Endothelial cell of umbilical vein (primary cell): Measurements from ENCODE around the gene AJUBA. TPM values are rescaled to one million over a fixed set of nuclear protein-coding genes. Genes with fewer than 3 reads are reported as not detected.

Source experiments
- BruUV-seq: library from RNA; stranded (reverse); fragments of 400-500 nt; replicated peaks from 2 replicates; lab custom pipeline; 2021; lab: Mats Ljungman, UMichigan
- CTCF ChIA-PET: fragments of 300-600, 350-600 bp; sonication (Branson Sonifier 250); formaldehyde crosslinking; loops from one replicate; lab custom pipeline; 2021; ENCODE audit warnings: antibody characterized with exemption, inconsistent platforms; lab: Charles Lee
- POLR2A ChIA-PET: fragments of 300-600, 350-600 bp; sonication (Branson Sonifier 250); formaldehyde crosslinking; loops from one replicate; lab custom pipeline; 2021; ENCODE audit warnings: antibody characterized with exemption, inconsistent platforms; lab: Charles Lee
- DNase-seq: peaks from one replicate; pipeline ENCODE4 v3.0.0-alpha.2; 2011; ENCODE audit warnings: low read depth, low spot score
- FAIRE-seq: peaks from 2 replicates; lab custom pipeline; 2011; peaks lifted over from hg19 to GRCh38; lab: Jason Lieb, UNC
- H2AFZ ChIP-seq: 2 replicates; pipeline ENCODE4 v1.6.0; 2012; ENCODE audit warnings: low read depth, low read length, control low read depth, inconsistent platforms
- H3K27ac ChIP-seq: 2 replicates; pipeline ENCODE4 v1.5.1; 2011; ENCODE audit warnings: low read depth, mild to moderate bottlenecking, control low read depth, low read length, moderate library complexity; ENCODE audit not compliant: insufficient read depth
- H3K27me3 ChIP-seq, 2 experiments: 2 replicates each; pipeline versions ENCODE4 v1.6.0 to v1.6.1; 2011; ENCODE audit warnings: low read length in 2 of 2, mixed read lengths in 1 of 2; ENCODE audit not compliant: control insufficient read depth in 2 of 2, insufficient read depth in 2 of 2
- H3K36me3 ChIP-seq, 2 experiments: 2 replicates in 1 of 2; 3 replicates in 1 of 2; pipeline ENCODE4 v1.5.1; 2011; ENCODE audit warnings: low read length in 2 of 2, mild to moderate bottlenecking in 1 of 2, moderate library complexity in 1 of 2; ENCODE audit not compliant: control insufficient read depth in 2 of 2, insufficient read depth in 2 of 2; ENCODE audit errors: extremely low read depth in 1 of 2
- H3K4me1 ChIP-seq: 3 replicates; pipeline ENCODE4 v1.5.1; 2011; ENCODE audit warnings: mild to moderate bottlenecking, low read length; ENCODE audit not compliant: control insufficient read depth, insufficient read depth; ENCODE audit errors: extremely low read depth
- H3K4me2 ChIP-seq: 2 replicates; pipeline ENCODE4 v1.6.1; 2011; ENCODE audit warnings: low read length, control low read depth, mixed read lengths; ENCODE audit not compliant: insufficient read depth
- H3K4me3 ChIP-seq, 3 experiments: fragments of 200-600 bp in 1 of 3; sonication (generic), shearing (Covaris generic) in 1 of 3; replicated peaks in 1 of 3; 2 replicates each; pipeline ENCODE4 v1.5.1; 2011 to 2016; ENCODE audit warnings: control low read depth in 3 of 3, low read length in 3 of 3, mild to moderate bottlenecking in 2 of 3, inconsistent platforms in 1 of 3, low read depth in 1 of 3, moderate library complexity in 1 of 3; ENCODE audit not compliant: insufficient read depth in 1 of 3
- H3K79me2 ChIP-seq: 2 replicates; pipeline ENCODE4 v1.6.0; 2012; ENCODE audit warnings: low read length, inconsistent platforms; ENCODE audit not compliant: control insufficient read depth, insufficient read depth
- H3K9ac ChIP-seq: replicated peaks from 2 replicates; pipeline ENCODE3; 2011; ENCODE audit warnings: low read length, control low read depth; ENCODE audit not compliant: insufficient read depth; ENCODE audit errors: extremely low read depth
- H3K9me1 ChIP-seq: replicated peaks from 3 replicates; pipeline ENCODE4 v1.6.0; 2011; ENCODE audit warnings: mild to moderate bottlenecking, low read length; ENCODE audit not compliant: control insufficient read depth, insufficient read depth; ENCODE audit errors: extremely low read depth
- H3K9me3 ChIP-seq: replicated peaks from 2 replicates; pipeline ENCODE4 v1.5.1; 2012; ENCODE audit warnings: low read length, inconsistent platforms; ENCODE audit not compliant: control insufficient read depth, insufficient read depth
- H4K20me1 ChIP-seq: replicated peaks from 2 replicates; pipeline ENCODE3; 2011; ENCODE audit warnings: mild to moderate bottlenecking, low read length; ENCODE audit not compliant: control insufficient read depth, insufficient read depth; ENCODE audit errors: extremely low read depth
- CTCF ChIP-seq, 2 donors: IDR thresholded peaks; 1 replicate in 1 of 2; 2 replicates in 1 of 2; pipeline ENCODE4 v1.5.1; 2011; ENCODE audit warnings: low read length in 2 of 2, mild to moderate bottlenecking in 2 of 2, moderate library complexity in 2 of 2, control low read depth in 1 of 2, inconsistent platforms in 1 of 2, low read depth in 1 of 2; ENCODE audit not compliant: insufficient read depth in 1 of 2; ENCODE audit errors: extremely low read depth in 1 of 2
- EZH2 ChIP-seq: IDR thresholded peaks from 2 replicates; pipeline ENCODE4 v1.6.1; 2012; ENCODE audit warnings: borderline replicate concordance, low read depth, mild to moderate bottlenecking, moderate library complexity, low read length, inconsistent platforms; ENCODE audit not compliant: severe bottlenecking
- JUN ChIP-seq: IDR thresholded peaks from 2 replicates; pipeline ENCODE4 v1.6.1; 2011; ENCODE audit warnings: borderline replicate concordance, low read depth; ENCODE audit not compliant: insufficient read length, insufficient read depth
- MYC ChIP-seq: IDR thresholded peaks from one replicate; pipeline ENCODE4 v1.6.1; 2011; ENCODE audit warnings: mild to moderate bottlenecking, low read depth, low read length
- POLR2AphosphoS5 ChIP-seq: IDR thresholded peaks from 2 replicates; pipeline ENCODE4 v1.6.1; 2012; ENCODE audit warnings: low read depth, mild to moderate bottlenecking, control low read depth, low read length, moderate library complexity; ENCODE audit not compliant: insufficient read depth
- dilution Hi-C: fragments of 300-500 bp; cut with MboI; formaldehyde crosslinking; loops from one replicate; pipeline ENCODE4 v1.15.0; 2019; ENCODE audit warnings: low sequenced_read_pairs; ENCODE audit not compliant: extremely low pct_ligation_motif_present
- intact Hi-C: fragments of 100-400 bp; cut with micrococcal nuclease; formaldehyde crosslinking; loops from one replicate; pipeline ENCODE4 v1.10.0; 2022
- polyA plus RNA-seq, 4 experiments: library from polyadenylated mRNA; depleted of rRNA in 3 of 4; stranded (reverse) in 3 of 4; unstranded in 1 of 4; fragments of >200 nt; gene quantifications; 2 replicates each; pipeline versions ENCODE4 v1.2.1 to v1.2.3, GENCODE V29; 2011 to 2012; ENCODE audit warnings: missing spikeins in 1 of 4
- total RNA-seq: library from RNA; stranded (reverse); gene quantifications from 2 replicates; pipeline ENCODE4 v1.2.3, GENCODE V29; 2021

Gene AJUBA
- total and polyA plus RNA-seq, 2 donors (not counting 3 experiments of a cell fraction or from before 2014, with no cell fraction given), result 50.0 to 61.7 TPM

- H3K9me1 ChIP-seq, result no peaks in the 10 kb centered on the region
- no peaks in the 10 kb centered on the region for H3K9me3 ChIP-seq
- no peak overlapping the region for H3K9ac ChIP-seq
- H3K4me3 ChIP-seq, result no peak overlapping the region
- no peaks in the 10 kb centered on the region for H3K27me3 ChIP-seq
- dilution Hi-C loops (no loop called here), intact Hi-C loops (no loop called here)
- no peak overlapping the region for H3K4me2 ChIP-seq
- H3K27ac ChIP-seq, result no peak overlapping the region
- H3K4me1 ChIP-seq, result peaks cover 22% of the 10 kb centered on the region
- no TSS peak for BruUV-seq
- no peak overlapping the region for H2AFZ ChIP-seq
- POLR2A ChIA-PET, result interaction anchor here (1.7 kb wide), 1 partner anchor 10 kb away, joined by 8 read pairs; the partner anchor contains the start of gene AJUBA
- H3K36me3 ChIP-seq, result peaks cover 30 to 32% of the 10 kb centered on the region in 2 experiments
- peaks cover 3% of the 10 kb centered on the region for H3K79me2 ChIP-seq
- TF ChIP-seq JUN (no peak), CTCF (IDR thresholded peaks at IDR 0.05; ENCODE audit: extremely low read depth in 1 of 2, insufficient read depth in 1 of 2, low read depth in 1 of 2, low read length in 2 of 2) (no peak), POLR2AphosphoS5 (no peak), MYC (no peak), EZH2 (no peak)
- FAIRE-seq (no peak), DNase-seq (no peak)
- CTCF ChIA-PET, result interaction anchor here (0.7 to 8.7 kb wide), 12 partner anchors 9 to 96 kb away, joined by 3 to 125 read pairs (median 13); partner anchors contain the start of genes AJUBA, CDH24 and PRMT5
- H4K20me1 ChIP-seq, result no peaks in the 10 kb centered on the region
These were observed 9.9 kb downstream of the AJUBA start for GRCh38 chr14:22972313-22972930.
